ENCODE results near the gene SLC4A4. TPM values are rescaled to one million over a fixed set of nuclear protein-coding genes. Genes with fewer than 3 reads are reported as not detected.

The SLC4A4 gene
- total RNA-seq, 1 donor: 13.0 TPM

DNA sequence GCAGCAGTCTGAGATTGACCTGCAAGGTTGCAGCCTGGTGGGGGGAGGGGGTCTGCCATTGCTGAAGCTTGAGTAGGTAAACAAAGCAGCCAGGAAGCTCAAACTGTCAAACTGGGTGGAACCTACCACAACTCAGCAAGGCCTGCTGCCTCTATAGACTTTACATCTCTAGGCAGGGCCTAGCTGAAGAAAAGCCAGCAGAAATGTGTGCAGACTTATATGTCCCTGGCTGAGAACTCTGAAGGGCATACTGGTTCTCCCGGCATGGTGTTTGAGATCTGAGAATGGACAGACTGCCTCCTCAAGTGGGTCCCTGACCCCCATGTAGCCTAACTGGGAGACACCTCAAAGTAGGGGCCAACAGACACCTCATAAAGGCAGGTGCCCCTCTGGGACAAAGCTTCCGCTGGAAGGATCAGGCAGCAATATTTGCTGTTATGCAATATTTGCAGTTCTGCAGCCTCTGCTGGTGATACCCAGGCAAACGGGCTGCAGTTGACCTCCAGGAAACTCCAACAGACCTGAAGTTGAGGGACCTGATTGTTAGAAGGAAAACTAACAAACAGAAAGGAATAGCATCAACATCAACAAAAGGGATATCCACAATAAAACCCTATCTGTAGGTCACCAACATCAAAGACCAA is 277.5 kb downstream of the SLC4A4 start:
- TF ChIP-seq, protein P1, sequence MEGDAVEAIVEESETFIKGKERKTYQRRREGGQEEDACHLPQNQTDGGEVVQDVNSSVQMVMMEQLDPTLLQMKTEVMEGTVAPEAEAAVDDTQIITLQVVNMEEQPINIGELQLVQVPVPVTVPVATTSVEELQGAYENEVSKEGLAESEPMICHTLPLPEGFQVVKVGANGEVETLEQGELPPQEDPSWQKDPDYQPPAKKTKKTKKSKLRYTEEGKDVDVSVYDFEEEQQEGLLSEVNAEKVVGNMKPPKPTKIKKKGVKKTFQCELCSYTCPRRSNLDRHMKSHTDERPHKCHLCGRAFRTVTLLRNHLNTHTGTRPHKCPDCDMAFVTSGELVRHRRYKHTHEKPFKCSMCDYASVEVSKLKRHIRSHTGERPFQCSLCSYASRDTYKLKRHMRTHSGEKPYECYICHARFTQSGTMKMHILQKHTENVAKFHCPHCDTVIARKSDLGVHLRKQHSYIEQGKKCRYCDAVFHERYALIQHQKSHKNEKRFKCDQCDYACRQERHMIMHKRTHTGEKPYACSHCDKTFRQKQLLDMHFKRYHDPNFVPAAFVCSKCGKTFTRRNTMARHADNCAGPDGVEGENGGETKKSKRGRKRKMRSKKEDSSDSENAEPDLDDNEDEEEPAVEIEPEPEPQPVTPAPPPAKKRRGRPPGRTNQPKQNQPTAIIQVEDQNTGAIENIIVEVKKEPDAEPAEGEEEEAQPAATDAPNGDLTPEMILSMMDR (IDR thresholded peaks at IDR 0.05; ENCODE audit: extremely low read depth, low read depth, low read length): no peak
- no peak overlapping the region for H3K4me3 ChIP-seq (ENCODE audit: insufficient read depth, low read length)
- H3K4me2 ChIP-seq (ENCODE audit: insufficient read depth, low read length): no peak overlapping the region
- no peaks in the 10 kb centered on the region for H3K27me3 ChIP-seq (ENCODE audit: insufficient read depth, low read length)
- no peaks in the 10 kb centered on the region for H4K20me1 ChIP-seq (ENCODE audit: insufficient read depth, low read length)
- no peak for DNase-seq (ENCODE audit: insufficient read length, low spot score, missing footprints)
- no peaks in the 10 kb centered on the region for H3K4me1 ChIP-seq (ENCODE audit: insufficient read depth, low read length)
- H3K9me3 ChIP-seq (ENCODE audit: low read depth, low read length): no peaks in the 10 kb centered on the region
- no peak overlapping the region for H3K27ac ChIP-seq (ENCODE audit: low read depth, low read length)
- H3K36me3 ChIP-seq (ENCODE audit: insufficient read depth, low read length): no peaks in the 10 kb centered on the region
- H2AFZ ChIP-seq (ENCODE audit: low read length): no peak overlapping the region
- H3K79me2 ChIP-seq (ENCODE audit: insufficient read depth, low read length): no peaks in the 10 kb centered on the region
